ENCODE data around the gene FOXP1.

Gene FOXP1

GRCh38 chr3:71083726-71084131 lies 499.8 kb downstream of the FOXP1 start:
- no peak for DNase-seq

DNA sequence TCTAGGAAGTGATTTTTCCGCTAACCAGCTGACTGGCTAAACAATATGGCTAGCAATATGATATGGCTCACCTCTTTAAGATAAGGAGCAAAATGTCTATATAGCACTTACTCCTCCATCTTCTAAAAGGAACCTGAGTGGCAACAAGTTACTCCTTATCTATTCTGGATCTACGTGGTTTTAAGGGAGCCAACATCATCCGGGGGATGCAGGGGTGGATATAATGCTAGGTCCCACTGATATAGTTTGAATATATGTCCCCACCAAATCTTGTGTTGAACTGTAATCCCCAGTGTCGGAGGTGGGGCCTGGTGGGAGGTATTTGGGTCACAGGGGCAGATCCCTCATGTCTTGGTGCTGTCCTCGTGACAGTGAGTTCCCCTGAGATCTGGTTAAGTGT lies 500.7 kb downstream of the FOXP1 start:
- no peak for DNase-seq

- DNase-seq, result no peak
Observed at GRCh38 chr3:71080517-71081083, 502.9 kb downstream of the FOXP1 start.

- DNase-seq, result no peak
Observed at GRCh38 chr3:71078723-71079525, 504.6 kb downstream of the FOXP1 start.

GRCh38 chr3:71078199-71078598 lies 505.3 kb downstream of the FOXP1 start:
- no peak for DNase-seq

DNA sequence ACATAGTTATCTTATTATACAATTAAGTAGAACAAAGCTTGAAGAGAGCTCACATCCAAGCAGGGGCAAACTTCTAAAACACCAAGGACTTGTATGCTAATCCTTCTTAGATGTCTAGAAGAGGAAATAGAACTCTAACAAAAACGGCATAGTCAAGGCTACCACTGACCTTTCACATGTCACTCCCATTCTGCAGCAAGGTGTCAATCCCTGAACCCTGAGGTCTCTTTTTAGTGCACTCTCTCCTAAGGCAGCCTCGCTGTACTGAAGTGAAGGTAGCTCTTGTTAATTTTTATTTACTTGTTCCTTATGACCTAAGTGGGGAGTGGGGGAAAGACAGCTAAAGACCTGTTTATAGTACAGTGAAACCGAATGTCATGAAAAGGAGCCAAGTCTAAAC lies 506.5 kb downstream of the FOXP1 start:
- no peak for DNase-seq

GRCh38 chr3:71076361-71077002 lies 507.0 kb downstream of the FOXP1 start:
- no peak for DNase-seq

GRCh38 chr3:71075494-71075893 lies 508.0 kb downstream of the FOXP1 start:
- no peak for DNase-seq

GRCh38 chr3:71074423-71074822 lies 509.1 kb downstream of the FOXP1 start:
- DNase-seq, result no peak

GRCh38 chr3:71072986-71073385 lies 510.5 kb downstream of the FOXP1 start:
- DNase-seq, result no peak

DNA sequence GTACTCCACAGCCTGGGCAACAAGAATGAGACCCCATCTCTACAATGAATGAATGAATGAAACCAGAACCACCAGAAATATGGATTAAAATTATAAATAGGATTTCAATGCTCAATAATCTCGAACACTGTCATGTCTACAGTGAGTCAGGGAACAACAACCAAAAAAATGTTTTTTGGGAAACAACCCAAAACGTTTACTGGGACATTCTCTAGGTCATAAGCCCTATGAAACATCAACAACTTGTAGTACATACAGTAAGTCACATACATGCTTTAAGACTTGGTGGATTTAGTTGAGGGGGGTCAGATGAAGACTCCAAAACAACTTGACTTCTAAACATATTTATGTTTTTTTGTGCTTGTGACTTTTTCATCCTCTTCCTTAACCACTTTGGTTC lies 511.2 kb downstream of the FOXP1 start:
- DNase-seq, result no peak

GRCh38 chr3:71070497-71071463 lies 512.7 kb downstream of the FOXP1 start:
- no peak for DNase-seq

DNA sequence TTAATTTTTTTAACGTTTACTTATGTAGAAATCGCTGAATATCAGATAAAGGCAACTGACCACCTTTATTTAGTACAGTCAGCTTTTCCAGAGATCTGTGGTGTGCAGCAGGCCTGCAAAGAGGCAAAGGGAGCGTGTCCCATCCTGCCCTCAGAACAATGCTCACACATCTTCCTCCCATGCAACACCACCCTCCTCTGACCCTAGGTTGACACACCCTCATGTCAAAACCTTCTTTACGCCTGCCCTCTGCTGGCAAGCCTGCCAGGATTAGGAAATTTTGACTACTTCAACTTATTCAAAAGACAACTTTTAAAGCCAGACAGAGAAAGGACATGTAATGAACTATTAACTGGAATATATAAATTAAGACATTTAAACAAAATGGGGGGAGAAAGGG lies 513.7 kb downstream of the FOXP1 start:
- no peak for DNase-seq

DNA sequence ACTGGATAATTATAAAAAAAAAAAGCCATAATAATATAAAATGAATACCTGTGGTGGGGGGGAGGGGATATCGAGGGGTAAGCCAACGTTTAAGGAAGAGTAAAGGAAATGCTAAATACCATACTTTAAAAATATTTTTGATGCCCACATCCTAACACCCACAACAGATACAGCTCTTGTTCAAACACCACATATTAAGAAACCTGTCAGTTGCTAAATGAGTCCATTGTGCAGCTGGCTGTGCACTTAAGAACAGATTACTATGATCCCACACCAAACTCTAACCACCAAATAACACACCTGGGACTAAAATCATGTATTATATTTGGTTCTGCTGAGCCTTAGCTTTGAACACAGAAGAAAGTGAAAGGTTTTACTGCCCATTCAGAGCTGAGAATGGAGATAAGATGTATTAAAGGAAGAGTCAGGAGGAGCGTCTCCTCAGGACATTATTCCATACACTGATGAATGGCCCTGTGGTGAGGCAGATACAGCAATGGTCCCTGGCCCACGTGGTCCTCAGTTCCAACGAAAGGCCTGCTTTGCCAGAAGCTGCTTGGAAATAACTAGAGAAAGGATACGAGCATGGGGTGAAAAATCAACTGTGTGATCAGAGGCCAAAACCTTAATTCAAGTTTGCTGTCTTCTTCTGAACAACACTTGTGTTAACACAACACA lies 515.4 kb downstream of the FOXP1 start:
- DNase-seq, result no peak

GRCh38 chr3:71066849-71067261 lies 516.7 kb downstream of the FOXP1 start:
- DNase-seq, result no peak

GRCh38 chr3:71066356-71066755 lies 517.2 kb downstream of the FOXP1 start:
- peak; percentile 27 for DNase-seq

DNA sequence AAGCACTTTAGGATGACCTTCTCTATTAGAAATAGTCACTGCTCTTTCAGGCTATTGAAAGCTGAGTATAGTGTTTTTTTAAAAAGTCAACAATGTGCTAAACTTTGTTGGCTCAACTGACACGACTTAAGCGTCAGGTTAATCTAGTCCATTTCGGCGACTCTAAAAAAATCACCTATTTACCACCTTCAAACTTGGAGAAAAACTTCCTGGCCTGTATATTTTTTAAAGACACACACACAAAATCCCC lies 517.8 kb downstream of the FOXP1 start:
- DNase-seq, result no peak

DNA sequence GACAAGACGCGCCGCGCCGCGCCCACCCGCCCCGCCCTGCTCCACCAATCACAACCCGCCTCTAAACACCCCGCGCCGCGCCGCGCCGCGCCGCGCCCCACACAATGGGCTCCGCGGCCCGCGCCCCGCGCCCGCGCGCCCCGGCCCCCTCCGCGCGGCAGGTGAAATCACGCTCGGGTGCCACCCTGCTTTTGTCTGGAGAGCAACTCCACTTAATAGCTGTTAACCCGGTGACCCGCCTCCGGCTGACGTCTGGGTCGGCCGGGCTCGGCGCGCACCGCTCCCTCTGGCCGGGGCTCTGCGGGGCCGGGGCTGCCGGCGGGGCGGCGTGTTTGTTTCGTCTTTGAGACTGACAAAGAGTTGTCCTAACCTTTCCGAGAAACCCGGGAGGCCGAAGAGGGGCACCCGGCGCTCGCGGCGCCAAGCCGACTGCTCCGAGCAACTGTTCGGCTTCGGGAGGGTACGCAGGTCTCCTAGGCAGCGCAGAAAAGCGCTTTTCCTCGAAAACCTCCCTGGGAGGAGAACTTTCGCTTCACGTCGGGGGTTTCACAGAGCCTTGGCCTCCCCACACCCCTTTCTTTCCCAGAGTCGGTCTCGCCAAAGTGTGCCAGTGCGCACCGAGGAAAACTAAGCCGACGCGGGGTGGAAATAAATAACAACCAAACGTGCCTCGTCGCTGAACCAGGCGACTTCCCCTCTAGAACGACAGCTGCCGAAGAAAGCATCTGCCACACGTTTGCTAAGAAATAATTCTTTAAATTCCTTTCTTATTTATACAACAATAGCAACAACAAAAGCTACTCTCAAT lies 518.4 kb downstream of the FOXP1 start:
- peak; percentile 48 for DNase-seq

DNA sequence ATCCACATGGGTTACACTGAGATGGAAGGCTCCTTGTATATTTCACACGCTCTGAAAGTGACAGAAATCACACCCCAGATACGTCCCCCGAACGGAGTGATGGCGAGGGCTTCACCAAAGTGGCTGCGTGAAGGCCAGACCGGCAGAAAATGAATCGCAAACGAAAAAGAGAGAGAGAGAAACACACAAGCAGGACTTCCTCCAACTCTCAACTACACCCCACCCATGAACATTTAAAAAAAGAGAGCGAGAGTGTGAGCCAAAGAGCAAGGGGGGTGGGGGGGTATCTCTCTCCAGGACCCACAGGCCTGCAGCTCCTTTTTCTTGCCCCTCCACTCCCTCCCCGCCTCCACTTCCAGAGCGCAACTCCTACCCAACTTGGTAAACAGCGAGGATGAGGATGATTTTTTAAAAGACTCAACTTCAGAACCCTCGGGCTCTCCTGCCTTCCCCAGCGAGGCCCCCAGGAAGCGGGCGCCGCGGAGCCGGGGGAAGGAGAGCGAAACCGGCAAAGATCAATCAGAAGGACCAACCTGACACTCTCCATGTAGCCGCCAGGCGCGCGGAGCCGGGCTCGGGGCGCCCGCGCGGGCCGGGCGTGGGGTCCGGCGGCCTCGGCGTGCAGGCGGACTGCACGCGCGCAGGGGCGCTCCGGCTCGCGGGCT lies 519.1 kb downstream of the FOXP1 start:
- DNase-seq, result peak; percentile 40

DNA sequence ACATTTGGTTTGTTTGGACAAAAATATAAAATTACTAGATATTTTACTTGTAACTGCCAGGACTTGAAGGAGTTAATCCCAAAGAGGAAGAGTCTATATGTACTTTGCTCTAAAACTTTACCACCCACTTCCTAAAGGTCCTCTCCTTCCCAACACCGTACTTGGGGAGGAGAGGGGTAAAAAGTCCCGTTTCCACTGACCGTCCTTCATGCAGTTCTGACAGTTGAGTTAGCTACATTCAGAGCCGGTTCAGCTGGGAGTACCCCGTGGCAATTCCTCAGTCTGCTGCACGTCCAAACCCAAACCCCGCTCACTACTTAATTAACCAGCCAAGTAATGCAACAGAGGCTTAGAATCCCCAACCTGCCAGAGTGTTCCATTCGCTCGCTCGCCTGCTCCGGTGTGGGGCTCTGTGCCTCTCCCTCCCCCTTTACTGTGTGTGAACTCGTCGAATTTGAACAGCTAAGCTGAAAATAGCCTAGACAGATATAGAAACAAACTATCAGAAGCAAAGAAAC lies 519.7 kb downstream of the FOXP1 start:
- peak; percentile 23 for DNase-seq

Data from NCI-H1092 treated with DMSO at 0.1 percent for 48 hours (cell line).